IMR-90 (cell line): ENCODE measurements around the gene SIX6. TPM values are rescaled to one million over a fixed set of nuclear protein-coding genes. Genes with fewer than 3 reads are reported as not detected.

ENCODE experiments used
- ATAC-seq: fragments of 200-7000 bp; cut with Tn5 transposase; 2 replicates; pipeline ENCODE4 v1.9.1; 2020; ENCODE audit warnings: low read depth, mild to moderate bottlenecking, moderate library complexity
- BruUV-seq: library from RNA; stranded (reverse); fragments of 400-500 nt; replicated peaks from 2 replicates; lab custom pipeline; 2021; lab: Mats Ljungman, UMichigan
- CTCF ChIA-PET: fragments of 300-600 bp; formaldehyde crosslinking; extraction: SDS; loops from one replicate; lab custom pipeline; 2021; ENCODE audit warnings: antibody characterized with exemption; lab: Yijun Ruan, JAX
- POLR2A ChIA-PET: fragments of 300-600 bp; sonication (Branson Sonifier 250); formaldehyde crosslinking; loops from one replicate; lab custom pipeline; 2022; ENCODE audit warnings: antibody characterized with exemption; ENCODE audit not compliant: unreplicated experiment; lab: Charles Lee
- DNase-seq: peaks from one replicate; pipeline ENCODE4 v3.0.0; 2013
- H2AFZ ChIP-seq: replicated peaks from 2 replicates; pipeline ENCODE3; 2013; ENCODE audit warnings: low read length, mild to moderate bottlenecking; ENCODE audit not compliant: poor library complexity
- H2AK5ac ChIP-seq: 2 replicates; pipeline ENCODE4 v1.6.1; 2013; ENCODE audit warnings: low read depth, low read length, inconsistent platforms
- H2AK9ac ChIP-seq: replicated peaks from 2 replicates; pipeline ENCODE3; 2013; ENCODE audit warnings: mild to moderate bottlenecking, low read depth, low read length, moderate library complexity; ENCODE audit not compliant: poor library complexity
- H2BK120ac ChIP-seq: 2 replicates; pipeline ENCODE4 v1.6.1; 2013; ENCODE audit warnings: low read depth, low read length, inconsistent platforms
- H2BK15ac ChIP-seq: 3 replicates; pipeline ENCODE4 v1.6.1; 2013; ENCODE audit warnings: low read depth, low read length, inconsistent platforms
- H2BK20ac ChIP-seq: 2 replicates; pipeline ENCODE4 v1.6.1; 2013; ENCODE audit warnings: low read depth, mild to moderate bottlenecking, inconsistent platforms, low read length, moderate library complexity
- H2BK5ac ChIP-seq: 2 replicates; pipeline ENCODE4 v1.6.1; 2013; ENCODE audit warnings: mild to moderate bottlenecking, low read depth, low read length, inconsistent platforms; ENCODE audit not compliant: poor library complexity, severe bottlenecking
- H3K14ac ChIP-seq: replicated peaks from 2 replicates; pipeline ENCODE4 v1.6.1; 2013; ENCODE audit warnings: low read depth, low read length, inconsistent platforms
- H3K18ac ChIP-seq: 2 replicates; pipeline ENCODE4 v1.6.1; 2013; ENCODE audit warnings: low read depth, low read length, control low read depth
- H3K23ac ChIP-seq: 2 replicates; pipeline ENCODE4 v1.6.1; 2013; ENCODE audit warnings: low read depth, low read length, inconsistent platforms
- H3K27ac ChIP-seq: 2 replicates; pipeline ENCODE4 v1.5.1; 2013; ENCODE audit warnings: mild to moderate bottlenecking, control low read depth, low read length; ENCODE audit not compliant: insufficient read depth
- H3K27me3 ChIP-seq: 2 replicates; pipeline ENCODE4 v1.6.1; 2013; ENCODE audit warnings: low read length; ENCODE audit not compliant: control insufficient read depth, insufficient read depth
- H3K36me3 ChIP-seq: 2 replicates; pipeline ENCODE4 v1.6.1; 2013; ENCODE audit warnings: low read length, mixed read lengths; ENCODE audit not compliant: control insufficient read depth, insufficient read depth
- H3K4ac ChIP-seq: 2 replicates; pipeline ENCODE4 v1.6.1; 2013; ENCODE audit warnings: low read depth, low read length, inconsistent platforms
- H3K4me1 ChIP-seq: 2 replicates; pipeline ENCODE4 v1.6.1; 2013; ENCODE audit warnings: low read length, mixed read lengths; ENCODE audit not compliant: control insufficient read depth, insufficient read depth
- H3K4me2 ChIP-seq: 2 replicates; pipeline ENCODE4 v1.6.1; 2013; ENCODE audit warnings: low read depth, mild to moderate bottlenecking, control low read depth, low read length, moderate library complexity
- H3K4me3 ChIP-seq: 2 replicates; pipeline ENCODE4 v1.5.1; 2013; ENCODE audit warnings: low read depth, mild to moderate bottlenecking, control low read depth, low read length, moderate library complexity; ENCODE audit not compliant: insufficient read depth
- H3K56ac ChIP-seq: 2 replicates; pipeline ENCODE4 v1.6.1; 2013; ENCODE audit warnings: low read length, inconsistent platforms; ENCODE audit not compliant: insufficient read depth; ENCODE audit errors: extremely low read depth
- H3K79me1 ChIP-seq, 2 experiments: 2 replicates each; pipeline ENCODE4 v1.6.1; 2013; ENCODE audit warnings: low read length in 2 of 2, inconsistent platforms in 1 of 2, low read depth in 1 of 2
- H3K9ac ChIP-seq: 2 replicates; pipeline ENCODE4 v1.6.1; 2013; ENCODE audit warnings: low read depth, low read length, control low read depth
- H3K9me1 ChIP-seq: 2 replicates; pipeline ENCODE4 v1.6.1; 2013; ENCODE audit warnings: low read length, inconsistent platforms; ENCODE audit not compliant: insufficient read depth
- H3K9me3 ChIP-seq: 2 replicates; pipeline ENCODE4 v1.6.1; 2013; ENCODE audit warnings: low read length; ENCODE audit not compliant: control insufficient read depth, insufficient read depth
- H4K20me1 ChIP-seq: 2 replicates; pipeline ENCODE4 v1.6.1; 2013; ENCODE audit warnings: low read length, inconsistent platforms; ENCODE audit not compliant: insufficient read depth
- H4K5ac ChIP-seq: 2 replicates; pipeline ENCODE4 v1.6.1; 2013; ENCODE audit warnings: mild to moderate bottlenecking, low read depth, low read length, control low read depth
- H4K8ac ChIP-seq, 2 experiments: 2 replicates each; pipeline ENCODE4 v1.6.1; 2013; ENCODE audit warnings: low read depth in 2 of 2, low read length in 2 of 2, control low read depth in 1 of 2, inconsistent platforms in 1 of 2
- H4K91ac ChIP-seq: 2 replicates; pipeline ENCODE4 v1.6.1; 2013; ENCODE audit warnings: low read depth, low read length, inconsistent platforms; ENCODE audit not compliant: insufficient read depth
- CEBPB ChIP-seq: IDR thresholded peaks from 2 replicates; pipeline ENCODE4 v1.6.1; 2012; ENCODE audit warnings: low read depth, low read length, improper control_type of control experiment
- ELK1 ChIP-seq: fragments of 150-350 bp; IDR thresholded peaks from 2 replicates; pipeline ENCODE4 v1.6.1; 2016; ENCODE audit warnings: low read depth, mild to moderate bottlenecking, low read length, moderate library complexity, borderline replicate concordance
- MAFK ChIP-seq: IDR thresholded peaks from 2 replicates; pipeline ENCODE4 v1.6.1; 2012; ENCODE audit warnings: low read depth, low read length, improper control_type of control experiment
- MXI1 ChIP-seq: IDR thresholded peaks from 2 replicates; pipeline ENCODE4 v1.6.1; 2012; ENCODE audit warnings: low read depth, mild to moderate bottlenecking, low read length, moderate library complexity, borderline replicate concordance
- POLR2A ChIP-seq: IDR thresholded peaks from 2 replicates; pipeline ENCODE4 v1.6.1; 2012; ENCODE audit warnings: mild to moderate bottlenecking, low read depth, low read length
- RAD21 ChIP-seq: IDR thresholded peaks from 2 replicates; pipeline ENCODE4 v1.6.1; 2012; ENCODE audit warnings: low read length, improper control_type of control experiment
- RFX5 ChIP-seq: IDR thresholded peaks from 2 replicates; pipeline ENCODE4 v1.8.0; 2012; ENCODE audit warnings: low read depth, mild to moderate bottlenecking, low read length, moderate library complexity
- USF2 ChIP-seq: fragments of 150-350 bp; IDR thresholded peaks from 2 replicates; pipeline ENCODE4 v1.6.1; 2017; ENCODE audit warnings: mild to moderate bottlenecking, antibody characterized with exemption, low read length, low read depth
- WGBS, 2 experiments: methylation state at CpG; one replicate each; pipeline versions ENCODE4 v1.1.5 to v1.1.7; 2013; ENCODE audit warnings: missing lambda C conversion rate in 2 of 2; ENCODE audit not compliant: insufficient read length in 1 of 2; ENCODE audit errors: extremely low coverage in 2 of 2; 5-methylcytosine and 5-hydroxymethylcytosine counted together
- dilution Hi-C: fragments of 300-500 bp; cut with HindIII; formaldehyde crosslinking; loops from one replicate; pipeline ENCODE4 v1.14.3; 2018; ENCODE audit warnings: low sequenced_read_pairs; ENCODE audit not compliant: unreplicated experiment
- in situ Hi-C: fragments of 300-500 bp; cut with MboI; formaldehyde crosslinking; loops from 3 replicates; pipeline ENCODE4 v1.14.3; 2019; ENCODE audit warnings: low sequenced_read_pairs, inconsistent platforms, mixed read lengths
- intact Hi-C: fragments of 100-400 bp; cut with micrococcal nuclease; formaldehyde crosslinking; loops from 2 replicates; pipeline ENCODE4 v1.10.0; 2022
- polyA plus RNA-seq, 3 experiments: library from polyadenylated mRNA; depleted of rRNA; stranded (reverse); fragments of >200 nt; gene quantifications; 2 replicates each; pipeline ENCODE4 v1.2.3, GENCODE V29; 2012; ENCODE audit warnings: low replicate concordance in 1 of 3
- total RNA-seq: library from RNA; depleted of rRNA; stranded (reverse); fragments of >200 nt; gene quantifications from 2 replicates; pipeline ENCODE4 v1.2.3, GENCODE V29; 2012

SIX6 gene
- total and polyA plus RNA-seq, 2 of the 4 experiments (the other 2 are of a cell fraction): not detected

DNA sequence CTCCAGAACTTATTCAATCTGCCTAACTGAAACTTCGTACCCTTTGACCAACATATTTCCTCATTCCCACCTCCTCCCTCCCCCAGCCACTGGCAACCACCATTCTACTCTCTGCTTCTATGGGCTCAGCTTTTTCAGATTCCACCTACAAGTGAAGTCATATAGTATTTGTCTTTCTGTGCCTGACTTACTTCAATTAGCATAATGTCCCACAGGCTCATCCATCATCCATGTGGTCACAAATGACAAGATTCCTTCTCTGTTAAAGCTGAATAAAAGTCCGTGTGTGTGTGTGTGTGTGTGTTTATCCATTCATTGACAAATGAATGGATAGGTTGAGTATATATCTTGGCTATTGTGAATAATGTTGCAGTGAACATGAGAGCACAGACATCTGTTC lies 21.7 kb upstream of the SIX6 start:
- H2AK5ac ChIP-seq: no peak overlapping the region
- POLR2A ChIA-PET: no interaction called here
- CTCF ChIA-PET: no interaction called here
- H4K8ac ChIP-seq: no peak overlapping the region
- H3K4ac ChIP-seq: no peak overlapping the region
- H4K91ac ChIP-seq: no peak overlapping the region
- no peak overlapping the region for H3K27ac ChIP-seq
- intact Hi-C loops: loop anchor here (5.0 kb wide), 2 partner anchors 135 to 240 kb away; partner anchors contain the start of gene PPM1A
- H3K23ac ChIP-seq: no peak overlapping the region
- no peak overlapping the region for H2BK5ac ChIP-seq
- no peak overlapping the region for H2BK120ac ChIP-seq
- no peak overlapping the region for H4K5ac ChIP-seq
- no peaks in the 10 kb centered on the region for H3K9me3 ChIP-seq
- H4K20me1 ChIP-seq: no peaks in the 10 kb centered on the region
- WGBS, 2 experiments: 44% methylated on average over 1 of the region's 2 CpGs; no CpG with 5 or more reads in 1 of the 2 experiments
- no TSS peak for BruUV-seq
- no peak overlapping the region for H3K18ac ChIP-seq
- H2BK20ac ChIP-seq: no peak overlapping the region
- no peak overlapping the region for H2BK15ac ChIP-seq
- TF ChIP-seq RAD21 (no peak), RFX5 (no peak), MAFK (no peak), POLR2A (no peak), USF2 (no peak), ELK1 (no peak), MXI1 (no peak), CEBPB (no peak)
- no peak for DNase-seq
- in situ Hi-C loops: no loop called here
- H2AK9ac ChIP-seq: no peak overlapping the region
- H3K36me3 ChIP-seq: no peaks in the 10 kb centered on the region
- H3K56ac ChIP-seq: no peak overlapping the region
- no peak overlapping the region for H2AFZ ChIP-seq
- no peaks in the 10 kb centered on the region; a peak in 1 of 4 replicates for H3K79me1 ChIP-seq
- H3K9ac ChIP-seq: no peak overlapping the region
- H3K9me1 ChIP-seq: no peaks in the 10 kb centered on the region
- H3K4me1 ChIP-seq: no peaks in the 10 kb centered on the region
- dilution Hi-C loops: no loop called here
- no peak overlapping the region for H3K14ac ChIP-seq
- no peak for ATAC-seq
- H3K4me3 ChIP-seq: no peak overlapping the region
- no peak overlapping the region for H3K4me2 ChIP-seq
- H3K27me3 ChIP-seq: peaks cover 11% of the 10 kb centered on the region
